Erythroblast (primary cell): ENCODE measurements around the gene IMMP2L.

Source experiments
- GATA1 ChIP-seq: IDR thresholded peaks from 2 replicates; pipeline ENCODE4 v1.6.1; 2011; ENCODE audit warnings: low read depth, mild to moderate bottlenecking, control low read depth, low read length, moderate library complexity
- POLR2A ChIP-seq: IDR thresholded peaks from 2 replicates; pipeline ENCODE4 v1.6.1; 2011; ENCODE audit warnings: mild to moderate bottlenecking, low read length

- no peak for TF ChIP-seq POLR2A
- no peak for TF ChIP-seq GATA1
Measured at GRCh38 chr7:111459065-111459756, 103.1 kb downstream of the IMMP2L start.
